Karpas-422 (cell line): ENCODE data around the gene CCL13. TPM values are rescaled to one million over a fixed set of nuclear protein-coding genes. Genes with fewer than 3 reads are reported as not detected.
"Not testable (repeated sequence)": the region's sequence is repeated elsewhere in the genome, so short reads cannot be mapped to it uniquely, and the experiment has no call there.

Experiments
- DNase-seq: peaks from one replicate; pipeline ENCODE4 v3.0.0-alpha.2; 2015
- H2AFZ ChIP-seq: fragments of 200-600 bp; sonication (generic); 2 replicates; pipeline ENCODE4 v1.6.1; 2014; ENCODE audit warnings: antibody characterized with exemption, low read length, mixed read lengths
- H3K27ac ChIP-seq: fragments of 200-600 bp; sonication (generic); 2 replicates; pipeline ENCODE4 v1.5.1; 2014; ENCODE audit warnings: mild to moderate bottlenecking, low read length, moderate library complexity
- H3K27me3 ChIP-seq: fragments of 200-600 bp; sonication (generic); 2 replicates; pipeline ENCODE4 v1.6.1; 2014; ENCODE audit warnings: low read length, mixed read lengths
- H3K36me3 ChIP-seq: fragments of 200-600 bp; sonication (generic); 2 replicates; pipeline ENCODE4 v1.6.1; 2014; ENCODE audit warnings: low read length, mixed read lengths; ENCODE audit not compliant: insufficient read depth
- H3K4me1 ChIP-seq: fragments of 200-600 bp; sonication (generic); 2 replicates; pipeline ENCODE4 v1.6.1; 2014; ENCODE audit warnings: mild to moderate bottlenecking, low read length, mixed read lengths
- H3K4me2 ChIP-seq: fragments of 200-600 bp; sonication (generic); 2 replicates; pipeline ENCODE4 v1.6.1; 2014; ENCODE audit warnings: low read length, low read depth, mild to moderate bottlenecking; ENCODE audit not compliant: poor library complexity, severe bottlenecking
- H3K4me3 ChIP-seq: fragments of 200-600 bp; sonication (generic); 2 replicates; pipeline ENCODE4 v1.5.1; 2014; ENCODE audit warnings: mild to moderate bottlenecking, antibody characterized with exemption, low read length, mixed read lengths
- H3K79me2 ChIP-seq: fragments of 200-600 bp; sonication (generic); 2 replicates; pipeline ENCODE4 v1.6.1; 2014; ENCODE audit warnings: mild to moderate bottlenecking, low read length, mixed read lengths
- H3K9ac ChIP-seq: fragments of 200-600 bp; sonication (generic); 2 replicates; pipeline ENCODE4 v1.6.0; 2014; ENCODE audit warnings: low read length
- H3K9me2 ChIP-seq: fragments of 200-600 bp; sonication (generic), shearing (Covaris generic); replicated peaks from 2 replicates; pipeline ENCODE4 v1.6.0; 2014; ENCODE audit warnings: mild to moderate bottlenecking, low read length, moderate library complexity; ENCODE audit not compliant: insufficient read depth
- H3K9me3 ChIP-seq: fragments of 300-700, 200-600 bp; sonication (generic); 2 replicates; pipeline ENCODE4 v1.6.1; 2014; ENCODE audit warnings: low read length, mixed read lengths
- H4K20me1 ChIP-seq: fragments of 200-600 bp; sonication (generic); 2 replicates; pipeline ENCODE4 v1.6.1; 2014; ENCODE audit warnings: mild to moderate bottlenecking, antibody characterized with exemption, low read length, low read depth; ENCODE audit not compliant: insufficient read depth
- total RNA-seq: library from RNA; depleted of rRNA; stranded (reverse); fragments of >200 nt; shearing (Covaris generic); gene quantifications from 2 replicates; pipeline ENCODE4 v1.2.3, GENCODE V29; 2014; ENCODE audit warnings: low replicate concordance

CCL13 gene
- total RNA-seq, 1 experiment from 2014 or later, result not detected

GRCh38 chr17:34321964-34322363 lies 34.3 kb upstream of the CCL13 start:
- Histone ChIP-seq H3K79me2 (no peaks in the 10 kb centered on the region), H3K4me1 (no peaks in the 10 kb centered on the region), H3K27me3 (no peaks in the 10 kb centered on the region), H3K4me2 (no peak overlapping the region), H3K36me3 (no peaks in the 10 kb centered on the region), H2AFZ (no peak overlapping the region), H3K27ac (no peak overlapping the region), H4K20me1 (no peaks in the 10 kb centered on the region), H3K9me2 (no peaks in the 10 kb centered on the region), H3K9ac (no peak overlapping the region), H3K9me3 (no peaks in the 10 kb centered on the region), H3K4me3 (no peak overlapping the region)
- no peak for DNase-seq

DNA sequence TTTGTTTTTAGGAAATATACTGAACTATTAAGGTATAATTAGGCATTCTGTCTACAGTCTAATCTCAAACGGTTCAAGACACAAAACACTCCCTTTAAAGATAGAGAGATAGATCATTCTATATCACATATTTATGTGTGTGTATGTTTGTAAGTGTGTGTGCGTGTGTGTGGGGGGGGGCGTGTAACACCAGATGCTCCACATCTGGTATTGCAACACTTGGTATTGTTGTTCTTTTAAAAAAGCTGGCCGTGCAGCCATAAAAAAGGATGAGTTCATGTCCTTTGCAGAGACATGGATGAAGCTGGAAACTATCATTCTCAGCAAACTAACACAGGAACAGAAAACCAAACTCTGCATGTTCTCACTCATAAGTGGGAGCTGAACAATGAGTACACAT lies 28.7 kb upstream of the CCL13 start:
- not testable (repeated sequence) for H3K4me2 ChIP-seq, H2AFZ ChIP-seq, H3K9me3 ChIP-seq, H3K9ac ChIP-seq, H3K27ac ChIP-seq, H3K9me2 ChIP-seq, H3K4me3 ChIP-seq, H4K20me1 ChIP-seq, H3K27me3 ChIP-seq, H3K36me3 ChIP-seq, DNase-seq, H3K4me1 ChIP-seq, H3K79me2 ChIP-seq

GRCh38 chr17:34337701-34338100 lies 18.6 kb upstream of the CCL13 start:
- Histone ChIP-seq H3K9ac (no peak overlapping the region), H3K36me3 (no peaks in the 10 kb centered on the region), H3K27ac (no peak overlapping the region), H4K20me1 (no peaks in the 10 kb centered on the region), H3K9me2 (no peaks in the 10 kb centered on the region), H3K27me3 (no peaks in the 10 kb centered on the region), H3K79me2 (no peaks in the 10 kb centered on the region), H3K4me2 (no peak overlapping the region), H3K4me1 (peaks cover 4% of the 10 kb centered on the region; the same call in 1 of the 2 replicates), H3K4me3 (no peak overlapping the region), H2AFZ (no peak overlapping the region), H3K9me3 (no peaks in the 10 kb centered on the region)
- no peak for DNase-seq

GRCh38 chr17:34339138-34339770 lies 17.0 kb upstream of the CCL13 start:
- no peaks in the 10 kb centered on the region for H3K9me2 ChIP-seq
- DNase-seq, result no peak
- H3K4me2 ChIP-seq, result no peak overlapping the region
- no peak overlapping the region for H3K27ac ChIP-seq
- H3K36me3 ChIP-seq, result no peaks in the 10 kb centered on the region
- H4K20me1 ChIP-seq, result no peaks in the 10 kb centered on the region
- H3K27me3 ChIP-seq, result no peaks in the 10 kb centered on the region
- no peak overlapping the region for H3K4me3 ChIP-seq
- no peaks in the 10 kb centered on the region for H3K79me2 ChIP-seq
- no peak overlapping the region for H3K9ac ChIP-seq
- no peak overlapping the region for H2AFZ ChIP-seq
- H3K4me1 ChIP-seq, result peaks cover 4% of the 10 kb centered on the region; the same call in 1 of the 2 replicates
- H3K9me3 ChIP-seq, result no peaks in the 10 kb centered on the region

DNA sequence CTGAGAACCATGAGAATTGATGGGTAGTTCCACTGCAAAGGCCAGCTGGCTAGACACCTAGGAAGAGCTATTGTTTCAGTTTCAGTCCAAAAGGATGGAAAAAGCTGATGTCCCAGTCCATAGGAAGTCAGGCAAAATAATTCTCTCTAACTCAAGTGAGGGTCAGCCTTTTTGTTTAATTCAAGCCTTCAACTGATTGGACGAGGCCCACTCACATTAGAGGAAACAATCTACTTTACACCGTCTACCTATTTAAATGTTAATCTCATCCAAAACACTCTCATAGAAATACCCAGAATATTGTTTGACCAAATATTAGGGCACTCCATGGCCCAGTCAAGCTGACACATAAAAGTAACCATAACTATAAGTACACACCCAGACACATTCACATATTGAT lies 14.4 kb upstream of the CCL13 start:
- no peaks in the 10 kb centered on the region for H4K20me1 ChIP-seq
- no peak for DNase-seq
- H3K27ac ChIP-seq, result no peak overlapping the region
- no peak overlapping the region for H3K9ac ChIP-seq
- no peak overlapping the region for H3K4me2 ChIP-seq
- no peak overlapping the region for H2AFZ ChIP-seq
- no peaks in the 10 kb centered on the region for H3K79me2 ChIP-seq
- no peaks in the 10 kb centered on the region for H3K36me3 ChIP-seq
- no peak overlapping the region for H3K4me3 ChIP-seq
- no peaks in the 10 kb centered on the region for H3K27me3 ChIP-seq
- peaks cover 4% of the 10 kb centered on the region; the same call in 1 of the 2 replicates for H3K4me1 ChIP-seq
- no peaks in the 10 kb centered on the region for H3K9me3 ChIP-seq
- H3K9me2 ChIP-seq, result no peaks in the 10 kb centered on the region

GRCh38 chr17:34347063-34347462 lies 9.2 kb upstream of the CCL13 start:
- Histone ChIP-seq H3K27ac (no peak overlapping the region), H3K27me3 (no peaks in the 10 kb centered on the region), H2AFZ (no peak overlapping the region), H3K4me1 (no peaks in the 10 kb centered on the region), H3K79me2 (no peaks in the 10 kb centered on the region), H3K4me3 (no peak overlapping the region), H3K4me2 (no peak overlapping the region), H3K36me3 (no peaks in the 10 kb centered on the region), H3K9ac (no peak overlapping the region), H3K9me3 (no peaks in the 10 kb centered on the region), H3K9me2 (no peaks in the 10 kb centered on the region), H4K20me1 (no peaks in the 10 kb centered on the region)
- DNase-seq, result no peak

GRCh38 chr17:34349751-34350150 lies 6.5 kb upstream of the CCL13 start:
- Histone ChIP-seq H3K9me3 (no peaks in the 10 kb centered on the region), H3K4me3 (no peak overlapping the region), H2AFZ (no peak overlapping the region), H3K4me1 (no peaks in the 10 kb centered on the region), H3K9me2 (no peaks in the 10 kb centered on the region), H3K4me2 (no peak overlapping the region), H3K36me3 (no peaks in the 10 kb centered on the region), H3K79me2 (no peaks in the 10 kb centered on the region), H3K27me3 (no peaks in the 10 kb centered on the region), H3K27ac (no peak overlapping the region), H4K20me1 (no peaks in the 10 kb centered on the region), H3K9ac (no peak overlapping the region)
- no peak for DNase-seq

GRCh38 chr17:34351096-34351495 lies 5.2 kb upstream of the CCL13 start:
- H3K36me3 ChIP-seq, result no peaks in the 10 kb centered on the region
- H3K27ac ChIP-seq, result no peak overlapping the region
- no peak for DNase-seq
- no peaks in the 10 kb centered on the region for H3K79me2 ChIP-seq
- no peaks in the 10 kb centered on the region for H4K20me1 ChIP-seq
- no peaks in the 10 kb centered on the region for H3K27me3 ChIP-seq
- H3K9ac ChIP-seq, result no peak overlapping the region
- H3K4me1 ChIP-seq, result no peaks in the 10 kb centered on the region
- H3K4me3 ChIP-seq, result no peak overlapping the region
- H3K9me2 ChIP-seq, result no peaks in the 10 kb centered on the region
- H3K4me2 ChIP-seq, result no peak overlapping the region
- H2AFZ ChIP-seq, result no peak overlapping the region
- no peaks in the 10 kb centered on the region for H3K9me3 ChIP-seq

- Histone ChIP-seq H3K9me3 (no peaks in the 10 kb centered on the region), H3K79me2 (no peaks in the 10 kb centered on the region), H3K27me3 (no peaks in the 10 kb centered on the region), H3K27ac (no peak overlapping the region), H3K4me1 (no peaks in the 10 kb centered on the region), H3K4me3 (no peak overlapping the region), H3K9me2 (no peaks in the 10 kb centered on the region), H3K36me3 (no peaks in the 10 kb centered on the region), H3K4me2 (no peak overlapping the region), H3K9ac (no peak overlapping the region), H2AFZ (no peak overlapping the region), H4K20me1 (no peaks in the 10 kb centered on the region)
- DNase-seq, result no peak
Observed at GRCh38 chr17:34352191-34352590, 4.1 kb upstream of the CCL13 start.
